H1 (cell line): ENCODE results near the gene GPR61. TPM values are rescaled to one million over a fixed set of nuclear protein-coding genes. Genes with fewer than 3 reads are reported as not detected.

Experiments
- CTCF ChIA-PET: fragments of 300-600 bp; sonication (Branson Sonifier 250); formaldehyde crosslinking; loops from one replicate; lab custom pipeline; 2021; ENCODE audit not compliant: partially characterized antibody; lab: Charles Lee
- POLR2A ChIA-PET: fragments of 300-600 bp; sonication (Branson Sonifier 250); formaldehyde crosslinking; loops from one replicate; lab custom pipeline; 2021; ENCODE audit warnings: inconsistent platforms; ENCODE audit not compliant: partially characterized antibody; lab: Charles Lee
- DNase-seq, 2 experiments: peaks; one replicate each; pipeline versions ENCODE4 v3.0.0 to v3.0.0-alpha.2; 2010 to 2022; ENCODE audit warnings: low spot score in 2 of 2, low read depth in 1 of 2, mixed read lengths in 1 of 2
- FAIRE-seq: peaks from 2 replicates; lab custom pipeline; 2011; peaks lifted over from hg19 to GRCh38; lab: Jason Lieb, UNC
- H2AFZ ChIP-seq: 2 replicates; pipeline ENCODE4 v1.8.1; 2012; ENCODE audit warnings: low read length, inconsistent platforms
- H2AK5ac ChIP-seq: 2 replicates; pipeline ENCODE4 v1.6.1; 2013; ENCODE audit warnings: low read depth, low read length
- H2BK120ac ChIP-seq: replicated peaks from 2 replicates; pipeline ENCODE3; 2013; ENCODE audit warnings: low read depth, low read length, inconsistent platforms
- H2BK12ac ChIP-seq: 2 replicates; pipeline ENCODE4 v1.6.1; 2013; ENCODE audit warnings: low read depth, low read length
- H2BK15ac ChIP-seq: 2 replicates; pipeline ENCODE4 v1.6.1; 2013; ENCODE audit warnings: low read length
- H2BK20ac ChIP-seq: 2 replicates; pipeline ENCODE4 v1.6.1; 2013; ENCODE audit warnings: low read length
- H2BK5ac ChIP-seq: 2 replicates; pipeline ENCODE4 v1.6.1; 2013; ENCODE audit warnings: low read depth, low read length
- H3K14ac ChIP-seq: 2 replicates; pipeline ENCODE4 v1.6.1; 2013; ENCODE audit warnings: inconsistent platforms; ENCODE audit not compliant: insufficient read length
- H3K18ac ChIP-seq: 2 replicates; pipeline ENCODE4 v1.6.1; 2013; ENCODE audit warnings: low read length; ENCODE audit errors: extremely low read depth
- H3K23ac ChIP-seq: 2 replicates; pipeline ENCODE4 v1.6.1; 2013; ENCODE audit warnings: inconsistent platforms; ENCODE audit not compliant: insufficient read length
- H3K23me2 ChIP-seq: 2 replicates; pipeline ENCODE4 v1.6.1; 2013; ENCODE audit warnings: low read depth, low read length
- H3K27ac ChIP-seq: 2 replicates; pipeline ENCODE4 v1.6.1; 2011; ENCODE audit warnings: low read depth, low read length, inconsistent platforms
- H3K27me3 ChIP-seq, 4 experiments: replicated peaks in 1 of 4; 1 replicate in 1 of 4; 2 replicates in 3 of 4; pipeline versions ENCODE4 v1.6.1 to v1.8.1; 2011 to 2013; ENCODE audit warnings: low read length in 3 of 4, mild to moderate bottlenecking in 3 of 4, inconsistent platforms in 2 of 4, mixed read lengths in 2 of 4, moderate library complexity in 1 of 4; ENCODE audit not compliant: control insufficient read depth in 3 of 4, insufficient read depth in 3 of 4; ENCODE audit errors: extremely low read depth in 1 of 4
- H3K36me3 ChIP-seq, 4 experiments: 2 replicates each; pipeline versions ENCODE4 v1.6.1 to v1.8.1; 2011 to 2013; ENCODE audit warnings: mild to moderate bottlenecking in 4 of 4, low read length in 3 of 4, moderate library complexity in 2 of 4, control low read depth in 1 of 4, inconsistent platforms in 1 of 4; ENCODE audit not compliant: insufficient read depth in 4 of 4, control insufficient read depth in 2 of 4
- H3K4ac ChIP-seq: replicated peaks from 2 replicates; pipeline ENCODE3; 2013; ENCODE audit warnings: low read length, low read depth, mixed read lengths, inconsistent platforms; ENCODE audit not compliant: insufficient read length
- H3K4me1 ChIP-seq, 4 experiments: replicated peaks in 1 of 4; 1 replicate in 1 of 4; 2 replicates in 3 of 4; pipeline versions ENCODE4 v1.6.1 to v1.8.1; 2011 to 2013; ENCODE audit warnings: low read length in 3 of 4, inconsistent platforms in 2 of 4, mixed read lengths in 1 of 4; ENCODE audit not compliant: insufficient read depth in 4 of 4, control insufficient read depth in 3 of 4
- H3K4me2 ChIP-seq, 2 experiments: 2 replicates each; pipeline versions ENCODE4 v1.6.1 to v1.8.1; 2011 to 2013; ENCODE audit warnings: low read depth in 2 of 2, low read length in 2 of 2, control low read depth in 1 of 2, inconsistent platforms in 1 of 2, mild to moderate bottlenecking in 1 of 2; ENCODE audit not compliant: insufficient read depth in 1 of 2
- H3K4me3 ChIP-seq, 4 experiments: fragments of 200-600, 300-600 bp in 1 of 4; sonication (generic), shearing (Covaris generic), sonication (Bioruptor Twin) in 1 of 4; 2 replicates each; pipeline versions ENCODE4 v1.5.1 to v1.8.1; 2011 to 2016; ENCODE audit warnings: low read length in 4 of 4, low read depth in 3 of 4, control low read depth in 2 of 4, inconsistent platforms in 2 of 4, mild to moderate bottlenecking in 2 of 4, mixed read lengths in 1 of 4, moderate library complexity in 1 of 4; ENCODE audit not compliant: insufficient read depth in 2 of 4; ENCODE audit errors: extremely low read depth in 1 of 4
- H3K56ac ChIP-seq: replicated peaks from 2 replicates; pipeline ENCODE3; 2013; ENCODE audit warnings: low read depth, mild to moderate bottlenecking, mixed read lengths, low read length, inconsistent platforms; ENCODE audit not compliant: insufficient read length
- H3K79me1 ChIP-seq: 2 replicates; pipeline ENCODE4 v1.6.1; 2013; ENCODE audit warnings: low read depth, low read length, control low read depth
- H3K79me2 ChIP-seq, 2 experiments: 2 replicates each; pipeline versions ENCODE4 v1.6.1 to v1.8.1; 2012 to 2013; ENCODE audit warnings: low read length in 2 of 2, mild to moderate bottlenecking in 2 of 2, inconsistent platforms in 1 of 2; ENCODE audit not compliant: insufficient read depth in 2 of 2, control insufficient read depth in 1 of 2
- H3K9ac ChIP-seq, 4 experiments: replicated peaks in 1 of 4; 1 replicate in 1 of 4; 2 replicates in 3 of 4; pipeline versions ENCODE4 v1.6.1 to v1.8.1; 2011 to 2013; ENCODE audit warnings: low read depth in 3 of 4, low read length in 3 of 4, control low read depth in 2 of 4, mild to moderate bottlenecking in 2 of 4, moderate library complexity in 2 of 4, inconsistent platforms in 1 of 4; ENCODE audit errors: extremely low read depth in 1 of 4
- H3K9me3 ChIP-seq, 2 experiments: 2 replicates each; pipeline versions ENCODE4 v1.6.1 to v1.8.1; 2012 to 2013; ENCODE audit warnings: mild to moderate bottlenecking in 2 of 2, moderate library complexity in 2 of 2, control low read depth in 1 of 2, inconsistent platforms in 1 of 2, low read depth in 1 of 2, low read length in 1 of 2, mixed read lengths in 1 of 2; ENCODE audit not compliant: insufficient read depth in 2 of 2
- H4K20me1 ChIP-seq, 2 experiments: replicated peaks in 1 of 2; 2 replicates each; pipeline versions ENCODE3 to v1.8.1; 2011 to 2013; ENCODE audit warnings: inconsistent platforms in 2 of 2, low read length in 2 of 2, mild to moderate bottlenecking in 1 of 2; ENCODE audit not compliant: insufficient read depth in 2 of 2, control insufficient read depth in 1 of 2
- H4K5ac ChIP-seq: 2 replicates; pipeline ENCODE4 v1.6.1; 2013; ENCODE audit warnings: low read length, low read depth, mixed read lengths, inconsistent platforms; ENCODE audit not compliant: insufficient read length
- H4K8ac ChIP-seq: 2 replicates; pipeline ENCODE4 v1.8.0; 2013; ENCODE audit warnings: mild to moderate bottlenecking, moderate library complexity, low read length, inconsistent platforms; ENCODE audit not compliant: insufficient read depth; ENCODE audit errors: extremely low read depth
- H4K91ac ChIP-seq: replicated peaks from 2 replicates; pipeline ENCODE3; 2013; ENCODE audit warnings: low read length, mixed read lengths, inconsistent platforms; ENCODE audit not compliant: insufficient read length
- CBX8 ChIP-seq: fragments of 300-800, 300-1000 bp; sonication (generic); IDR thresholded peaks from 2 replicates; pipeline ENCODE4 v1.7.1; 2016; ENCODE audit warnings: low read depth, low read length, borderline replicate concordance
- GABPA ChIP-seq: IDR thresholded peaks from 2 replicates; pipeline ENCODE4 v1.6.1; 2011; ENCODE audit warnings: mild to moderate bottlenecking, low read length, moderate library complexity, borderline replicate concordance; ENCODE audit not compliant: insufficient read depth
- SP1 ChIP-seq: IDR thresholded peaks from 2 replicates; pipeline ENCODE4 v1.6.1; 2011; ENCODE audit warnings: low read depth, low read length
- WGBS, 2 experiments: shearing (Covaris generic) in 1 of 2; methylation state at CpG; one replicate each; pipeline versions ENCODE4 v1.1.6 to v1.1.7; 2013 to 2015; ENCODE audit warnings: low lambda C conversion rate in 2 of 2, mixed read lengths in 2 of 2, inconsistent platforms in 1 of 2, low coverage in 1 of 2, missing lambda C conversion rate in 1 of 2; ENCODE audit not compliant: insufficient replicate concordance in 2 of 2, insufficient coverage in 1 of 2, insufficient read length in 1 of 2; ENCODE audit errors: extremely low coverage in 1 of 2, missing lambda C conversion rate in 1 of 2; 5-methylcytosine and 5-hydroxymethylcytosine counted together
- polyA plus RNA-seq, 7 experiments: library from polyadenylated mRNA; depleted of rRNA in 3 of 7; stranded (reverse) in 5 of 7; unstranded in 2 of 7; fragments of >200 nt in 5 of 7; fragments of 200-250 nt in 2 of 7; gene quantifications; 1 replicate in 5 of 7; 2 replicates in 1 of 7; 4 replicates in 1 of 7; pipeline versions ENCODE4 v1.2.1 to v1.2.3, GENCODE V29; 2011 to 2013; ENCODE audit warnings: missing spikeins in 2 of 7, mixed read lengths in 2 of 7
- total RNA-seq: library from RNA; stranded (reverse); fragmentation: NEBNext Ultra II Directional; extraction: Animal tissue kit (Norgen Biotek cat#: 25700); gene quantifications from 2 replicates; pipeline ENCODE4 v1.2.1, GENCODE V29; 2021

GPR61 gene
- total and polyA plus RNA-seq, 2 of the 8 experiments (the other 6 are each of a cell fraction or from before 2014, with no cell fraction given) = 0.41 to 0.53 TPM

GRCh38 chr1:109537450-109538178, 2.1 kb upstream of the GPR61 start:
- POLR2A ChIA-PET = interaction anchor here (0.8 to 1.4 kb wide), 3 partner anchors 11 to 44 kb away, joined by 3 read pairs; partner anchors contain the start of genes CYB561D1 and GNAI3
- Histone ChIP-seq H4K8ac (no peak overlapping the region), H2BK20ac (no peak overlapping the region), H3K27me3 (peaks cover 0 to 2% (median 0%) of the 10 kb centered on the region in 4 experiments; a peak in 1 of 7 replicates), H4K91ac (no peak overlapping the region), H3K79me2 (no peaks in the 10 kb centered on the region), H3K4me1 (peaks cover 0 to 5% (median 1%) of the 10 kb centered on the region in 4 experiments; a peak in 4 of 7 replicates), H3K4me2 (no peak overlapping the region), H3K9me3 (no peaks in the 10 kb centered on the region), H2BK12ac (no peak overlapping the region), H2AFZ (0 out of 2 replicates have a peak overlapping the region, but pooled peaks have one; percentile 12), H3K18ac (no peak overlapping the region), H2AK5ac (no peak overlapping the region), H3K4ac (no peak overlapping the region), H3K9ac (no peak overlapping the region), H3K23ac (no peak overlapping the region), H4K5ac (no peak overlapping the region), H3K4me3 (no peak overlapping the region), H2BK15ac (no peak overlapping the region), H2BK120ac (no peak overlapping the region), H4K20me1 (no peaks in the 10 kb centered on the region), H3K27ac (no peak overlapping the region), H3K36me3 (no peaks in the 10 kb centered on the region), H3K56ac (no peak overlapping the region), H3K79me1 (no peaks in the 10 kb centered on the region; the same call in 1 of the 2 replicates), H3K14ac (no peak overlapping the region), H3K23me2 (no peaks in the 10 kb centered on the region; the same call in 1 of the 2 replicates), H2BK5ac (no peak overlapping the region)
- DNase-seq (peak in 1 of 2 experiments; percentile 41), FAIRE-seq (no peak)
- CTCF ChIA-PET = interaction anchor here (0.7 to 26.3 kb wide), 9 partner anchors 6 to 447 kb away, joined by 3 to 1755 read pairs (median 3); partner anchors contain the start of genes AHCYL1, AMIGO1, ATXN7L2 and CYB561D1
- TF ChIP-seq SP1 (0 out of 2 replicates have a peak, but pooled peaks have one; percentile 47), CBX8 (no peak), GABPA (no peak)
- WGBS, 2 experiments = 87% methylated on average over 9 of the region's 9 CpGs; no CpG with 5 or more reads in 1 of the 2 experiments
